H9 (cell line): ENCODE data around the gene CD2BP2. TPM values are rescaled to one million over a fixed set of nuclear protein-coding genes. Genes with fewer than 3 reads are reported as not detected.
A peak's percentile ranks its signal among the peaks of the same experiment; 100 is the strongest.

Experiments
- DNase-seq: peaks from one replicate; pipeline ENCODE4 v3.0.0-alpha.2; 2017
- H2AFZ ChIP-seq: one replicate; pipeline ENCODE4 v1.6.1; 2013; ENCODE audit warnings: mild to moderate bottlenecking, low read length, control low read depth, moderate library complexity
- H2AK5ac ChIP-seq: 2 replicates; pipeline ENCODE4 v1.6.1; 2013; ENCODE audit warnings: low read length, control low read depth, mixed read lengths; ENCODE audit not compliant: insufficient read length
- H2BK120ac ChIP-seq: one replicate; pipeline ENCODE4 v1.6.1; 2013; ENCODE audit warnings: low read depth, mild to moderate bottlenecking, low read length, control low read depth, inconsistent platforms; ENCODE audit not compliant: poor library complexity, severe bottlenecking
- H2BK12ac ChIP-seq: 2 replicates; pipeline ENCODE4 v1.6.1; 2013; ENCODE audit warnings: low read length, control low read depth, mixed read lengths, low read depth; ENCODE audit not compliant: insufficient read length
- H2BK15ac ChIP-seq: 2 replicates; pipeline ENCODE4 v1.6.1; 2013; ENCODE audit warnings: low read depth, low read length, control low read depth
- H2BK20ac ChIP-seq: one replicate; pipeline ENCODE4 v1.6.1; 2013; ENCODE audit warnings: low read depth, mild to moderate bottlenecking, low read length, control low read depth, inconsistent platforms; ENCODE audit not compliant: poor library complexity, severe bottlenecking
- H2BK5ac ChIP-seq: 2 replicates; pipeline ENCODE4 v1.6.1; 2013; ENCODE audit warnings: low read length, control low read depth, mixed read lengths; ENCODE audit not compliant: insufficient read length
- H3K14ac ChIP-seq: 2 replicates; pipeline ENCODE4 v1.6.1; 2013; ENCODE audit warnings: low read length, control low read depth; ENCODE audit not compliant: insufficient read depth
- H3K18ac ChIP-seq: 2 replicates; pipeline ENCODE4 v1.6.1; 2013; ENCODE audit warnings: low read depth, mild to moderate bottlenecking, mixed read lengths, low read length, control low read depth; ENCODE audit not compliant: insufficient read length
- H3K23ac ChIP-seq: 2 replicates; pipeline ENCODE4 v1.6.1; 2013; ENCODE audit warnings: low read length, control low read depth, mixed read lengths, low read depth; ENCODE audit not compliant: insufficient read length
- H3K23me2 ChIP-seq: 2 replicates; pipeline ENCODE4 v1.6.1; 2013; ENCODE audit warnings: low read depth, mild to moderate bottlenecking, mixed read lengths, low read length, control low read depth; ENCODE audit not compliant: insufficient read length, poor library complexity, severe bottlenecking
- H3K27ac ChIP-seq: 2 replicates; pipeline ENCODE4 v1.5.1; 2013; ENCODE audit warnings: low read length, control low read depth, mixed read lengths, low read depth; ENCODE audit not compliant: insufficient read length
- H3K27me3 ChIP-seq: 2 replicates; pipeline ENCODE4 v1.6.1; 2013; ENCODE audit warnings: low read length, control low read depth, inconsistent platforms; ENCODE audit not compliant: insufficient read depth
- H3K4ac ChIP-seq: 2 replicates; pipeline ENCODE4 v1.6.1; 2013; ENCODE audit warnings: low read depth, mild to moderate bottlenecking, control low read depth, inconsistent platforms, low read length, moderate library complexity
- H3K4me1 ChIP-seq: 2 replicates; pipeline ENCODE4 v1.6.1; 2013; ENCODE audit warnings: low read length, control low read depth, inconsistent platforms; ENCODE audit not compliant: insufficient read depth
- H3K4me2 ChIP-seq: 2 replicates; pipeline ENCODE4 v1.6.1; 2013; ENCODE audit warnings: low read length, control low read depth, mixed read lengths; ENCODE audit not compliant: insufficient read length, insufficient read depth
- H3K56ac ChIP-seq: 2 replicates; pipeline ENCODE4 v1.6.1; 2013; ENCODE audit warnings: low read depth, mild to moderate bottlenecking, mixed read lengths, low read length, control low read depth; ENCODE audit not compliant: insufficient read length
- H3K79me1 ChIP-seq: 2 replicates; pipeline ENCODE4 v1.6.1; 2013; ENCODE audit warnings: low read depth, mild to moderate bottlenecking, moderate library complexity, low read length, control low read depth, inconsistent platforms; ENCODE audit not compliant: insufficient read depth, poor library complexity, severe bottlenecking
- H3K79me2 ChIP-seq: 2 replicates; pipeline ENCODE4 v1.6.1; 2013; ENCODE audit warnings: low read length, control low read depth, inconsistent platforms; ENCODE audit not compliant: insufficient read depth
- H3K9ac ChIP-seq: 2 replicates; pipeline ENCODE4 v1.6.1; 2013; ENCODE audit warnings: low read length, control low read depth, mixed read lengths; ENCODE audit not compliant: insufficient read length; ENCODE audit errors: extremely low read depth
- H3K9me3 ChIP-seq: one replicate; pipeline ENCODE4 v1.6.1; 2013; ENCODE audit warnings: low read depth, low read length, inconsistent platforms; ENCODE audit not compliant: control insufficient read depth
- H3T11ph ChIP-seq: one replicate; pipeline ENCODE4 v1.6.1; 2013; ENCODE audit warnings: mild to moderate bottlenecking, low read length, control low read depth, inconsistent platforms
- H4K20me1 ChIP-seq: one replicate; pipeline ENCODE4 v1.6.1; 2013; ENCODE audit not compliant: control insufficient read depth, insufficient read length, insufficient read depth
- H4K5ac ChIP-seq: 2 replicates; pipeline ENCODE4 v1.6.1; 2013; ENCODE audit warnings: low read depth, mild to moderate bottlenecking, mixed read lengths, low read length, control low read depth; ENCODE audit not compliant: insufficient read length
- H4K8ac ChIP-seq: replicated peaks from 2 replicates; pipeline ENCODE4 v1.6.1; 2013; ENCODE audit warnings: low read length, control low read depth, mixed read lengths, low read depth; ENCODE audit not compliant: insufficient read length
- H4K91ac ChIP-seq: 2 replicates; pipeline ENCODE4 v1.6.1; 2013; ENCODE audit warnings: low read depth, mild to moderate bottlenecking, moderate library complexity, mixed read lengths, low read length, control low read depth; ENCODE audit not compliant: insufficient read length
- H3K27ac Mint-ChIP-seq, 3 experiments: 2 replicates in 2 of 3; 3 replicates in 1 of 3; pipeline ENCODE4 v1.8.0; 2020 to 2021; ENCODE audit warnings: mixed read lengths in 3 of 3, mild to moderate bottlenecking in 1 of 3, moderate library complexity in 1 of 3
- H3K27me3 Mint-ChIP-seq: 2 replicates; pipeline ENCODE4 v1.8.0; 2021; ENCODE audit warnings: low read depth, mild to moderate bottlenecking, moderate library complexity, mixed read lengths
- H3K36me3 Mint-ChIP-seq, 3 experiments: 2 replicates in 2 of 3; 3 replicates in 1 of 3; pipeline ENCODE4 v1.8.0; 2020 to 2021; ENCODE audit warnings: low read depth in 3 of 3, mixed read lengths in 3 of 3; ENCODE audit not compliant: insufficient read depth in 1 of 3
- H3K4me1 Mint-ChIP-seq, 2 experiments: 2 replicates each; pipeline ENCODE4 v1.8.0; 2020; ENCODE audit warnings: mixed read lengths in 2 of 2
- H3K4me3 Mint-ChIP-seq, 2 experiments: 2 replicates in 1 of 2; 3 replicates in 1 of 2; pipeline ENCODE4 v1.8.0; 2020 to 2021; ENCODE audit warnings: mild to moderate bottlenecking in 2 of 2, mixed read lengths in 2 of 2, moderate library complexity in 1 of 2
- H3K9me3 Mint-ChIP-seq, 2 experiments: 2 replicates in 1 of 2; 3 replicates in 1 of 2; pipeline ENCODE4 v1.8.0; 2020; ENCODE audit warnings: mild to moderate bottlenecking in 2 of 2, mixed read lengths in 2 of 2, moderate library complexity in 1 of 2
- CTCF ChIP-seq: fragments of 200-600 bp; sonication (generic); conservative IDR thresholded peaks from 3 replicates; pipeline ENCODE4 v1.8.0; 2021; ENCODE audit warnings: antibody characterized with exemption, mild to moderate bottlenecking
- WGBS: extraction: QIAGEN DNeasy Blood & Tissue Kit; methylation state at CpG from one replicate; pipeline ENCODE4 v1.1.7; 2013; ENCODE audit warnings: missing lambda C conversion rate, low lambda C conversion rate, mixed read lengths; ENCODE audit not compliant: insufficient read length; ENCODE audit errors: extremely low coverage; 5-methylcytosine and 5-hydroxymethylcytosine counted together
- long read RNA-seq: library from polyadenylated mRNA; unstranded; transcript quantifications from one replicate; pipeline ENCODE4 v2.0.0, GENCODE V29; 2020
- total RNA-seq: library from RNA; stranded (reverse); gene quantifications from 2 replicates; pipeline ENCODE4 v1.2.1, GENCODE V29; 2021

Gene CD2BP2
- 90.1 and 90.2 TPM in 2 replicates for total RNA-seq
- long read RNA-seq, transcript CD2BP2-201 (7 exons, 3,421 nt), result major isoform, 339 of 602 reads
- long read RNA-seq, transcript CD2BP2-203 (6 exons, 1,417 nt), result minor isoform, 165 of 602 reads
- long read RNA-seq, partial matches to known transcripts, result 49 of 602 reads
- long read RNA-seq, other reads (novel, unspliced or antisense), result 48 of 602 reads

- Histone ChIP-seq H3K4ac (peak within 1 kb of the TSS; percentile 84; the same call in 1 of the 2 replicates), H4K91ac (peak within 1 kb of the TSS; percentile 64), H3K18ac (peak within 1 kb of the TSS; percentile 99), H3T11ph (peak within 1 kb of the TSS; percentile 30), H3K14ac (peak within 1 kb of the TSS; percentile 98), H4K8ac (peak within 1 kb of the TSS; percentile 82), H4K5ac (peak within 1 kb of the TSS; percentile 94), H2AFZ (peak within 1 kb of the TSS; percentile 66), H3K4me1 (no peaks in the 10 kb centered on the region), H3K56ac (peak within 1 kb of the TSS; percentile 95), H2AK5ac (peak within 1 kb of the TSS; percentile 24), H2BK20ac (no peak within 1 kb of the TSS), H2BK120ac (peak within 1 kb of the TSS; percentile 90), H3K4me2 (peak within 1 kb of the TSS; percentile 96), H3K23ac (no peak within 1 kb of the TSS), H4K20me1 (no peaks in the 10 kb centered on the region), H3K27me3 (no peaks in the 10 kb centered on the region), H2BK5ac (peak within 1 kb of the TSS; percentile 96), H3K9me3 (no peaks in the 10 kb centered on the region), H2BK12ac (peak within 1 kb of the TSS; percentile 19), H3K27ac (peak within 1 kb of the TSS; percentile 97), H3K23me2 (peaks cover 13% of the 10 kb centered on the region), H3K9ac (peak within 1 kb of the TSS; percentile 97), H2BK15ac (no peak within 1 kb of the TSS; the same call in 1 of the 2 replicates), H3K79me2 (peaks cover 3% of the 10 kb centered on the region; the same call in 1 of the 2 replicates), H3K79me1 (peaks cover 8% of the 10 kb centered on the region)
- 0 out of 5 replicates have a peak, but pooled peaks cover 0 to under 1% of the 10 kb centered on the region in 2 experiments for H3K9me3 Mint-ChIP-seq
- peaks cover 20 to 35% of the 10 kb centered on the region in 2 experiments for H3K4me1 Mint-ChIP-seq
- peak within 1 kb of the TSS; percentile 99 for H3K27ac Mint-ChIP-seq
- no CpG with 5 or more reads among the region's 45 CpGs for WGBS
- peak; percentile 98 for DNase-seq
- peak within 1 kb of the TSS; percentile 95 to 98 for H3K4me3 Mint-ChIP-seq
- no peaks in the 10 kb centered on the region; the same call in 1 of the 2 replicates for H3K27me3 Mint-ChIP-seq
- peak; percentile 21; the same call in 1 of the 3 replicates for TF ChIP-seq CTCF
- H3K36me3 Mint-ChIP-seq, result peaks cover 25 to 68% (median 63%) of the 10 kb centered on the region in 3 experiments
Measured at GRCh38 chr16:30355144-30355953, at the start of gene CD2BP2. Gene CD2BP2 (minus strand): TSS chr16:30355308. CDS start chr16:30354681, 627 bp downstream.
